ENCODE measurements around the gene PRAC2.

PRAC2 gene

GRCh38 chr17:48732688-48733629, 10.0 kb downstream of the PRAC2 start:
- no peak for TF ChIP-seq CEBPB (IDR thresholded peaks at IDR 0.05)
- no peak for TF ChIP-seq TCF12 (IDR thresholded peaks at IDR 0.05; ENCODE audit: low read depth)
- TF ChIP-seq TEAD4 (IDR thresholded peaks at IDR 0.05), result no peak
- no peak for TF ChIP-seq ZBTB7A (IDR thresholded peaks at IDR 0.05; ENCODE audit: low read depth)
- TF ChIP-seq NFIC (IDR thresholded peaks at IDR 0.05), result no peak
- TF ChIP-seq FOXM1 (IDR thresholded peaks at IDR 0.05; ENCODE audit: borderline replicate concordance, low read depth), result no peak
- TF ChIP-seq, protein P1, sequence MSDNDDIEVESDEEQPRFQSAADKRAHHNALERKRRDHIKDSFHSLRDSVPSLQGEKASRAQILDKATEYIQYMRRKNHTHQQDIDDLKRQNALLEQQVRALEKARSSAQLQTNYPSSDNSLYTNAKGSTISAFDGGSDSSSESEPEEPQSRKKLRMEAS (IDR thresholded peaks at IDR 0.05), result no peak
- TF ChIP-seq EGR1 (IDR thresholded peaks at IDR 0.05), result no peak
- no peak for TF ChIP-seq YY1 (IDR thresholded peaks at IDR 0.05; ENCODE audit: low read depth)
- TF ChIP-seq CREB1 (IDR thresholded peaks at IDR 0.05; ENCODE audit: low read depth), result no peak
- TF ChIP-seq EP300 (IDR thresholded peaks at IDR 0.05; ENCODE audit: borderline replicate concordance), result no peak
- TF ChIP-seq RAD21 (IDR thresholded peaks at IDR 0.05; ENCODE audit: low read depth), result no peak
- TF ChIP-seq USF1 (IDR thresholded peaks at IDR 0.05), result no peak
- TF ChIP-seq TAF1 (IDR thresholded peaks at IDR 0.05; ENCODE audit: low read depth), result no peak
- TF ChIP-seq, protein P2, sequence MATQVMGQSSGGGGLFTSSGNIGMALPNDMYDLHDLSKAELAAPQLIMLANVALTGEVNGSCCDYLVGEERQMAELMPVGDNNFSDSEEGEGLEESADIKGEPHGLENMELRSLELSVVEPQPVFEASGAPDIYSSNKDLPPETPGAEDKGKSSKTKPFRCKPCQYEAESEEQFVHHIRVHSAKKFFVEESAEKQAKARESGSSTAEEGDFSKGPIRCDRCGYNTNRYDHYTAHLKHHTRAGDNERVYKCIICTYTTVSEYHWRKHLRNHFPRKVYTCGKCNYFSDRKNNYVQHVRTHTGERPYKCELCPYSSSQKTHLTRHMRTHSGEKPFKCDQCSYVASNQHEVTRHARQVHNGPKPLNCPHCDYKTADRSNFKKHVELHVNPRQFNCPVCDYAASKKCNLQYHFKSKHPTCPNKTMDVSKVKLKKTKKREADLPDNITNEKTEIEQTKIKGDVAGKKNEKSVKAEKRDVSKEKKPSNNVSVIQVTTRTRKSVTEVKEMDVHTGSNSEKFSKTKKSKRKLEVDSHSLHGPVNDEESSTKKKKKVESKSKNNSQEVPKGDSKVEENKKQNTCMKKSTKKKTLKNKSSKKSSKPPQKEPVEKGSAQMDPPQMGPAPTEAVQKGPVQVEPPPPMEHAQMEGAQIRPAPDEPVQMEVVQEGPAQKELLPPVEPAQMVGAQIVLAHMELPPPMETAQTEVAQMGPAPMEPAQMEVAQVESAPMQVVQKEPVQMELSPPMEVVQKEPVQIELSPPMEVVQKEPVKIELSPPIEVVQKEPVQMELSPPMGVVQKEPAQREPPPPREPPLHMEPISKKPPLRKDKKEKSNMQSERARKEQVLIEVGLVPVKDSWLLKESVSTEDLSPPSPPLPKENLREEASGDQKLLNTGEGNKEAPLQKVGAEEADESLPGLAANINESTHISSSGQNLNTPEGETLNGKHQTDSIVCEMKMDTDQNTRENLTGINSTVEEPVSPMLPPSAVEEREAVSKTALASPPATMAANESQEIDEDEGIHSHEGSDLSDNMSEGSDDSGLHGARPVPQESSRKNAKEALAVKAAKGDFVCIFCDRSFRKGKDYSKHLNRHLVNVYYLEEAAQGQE (IDR thresholded peaks at IDR 0.05; ENCODE audit: low read depth), result no peak

DNA sequence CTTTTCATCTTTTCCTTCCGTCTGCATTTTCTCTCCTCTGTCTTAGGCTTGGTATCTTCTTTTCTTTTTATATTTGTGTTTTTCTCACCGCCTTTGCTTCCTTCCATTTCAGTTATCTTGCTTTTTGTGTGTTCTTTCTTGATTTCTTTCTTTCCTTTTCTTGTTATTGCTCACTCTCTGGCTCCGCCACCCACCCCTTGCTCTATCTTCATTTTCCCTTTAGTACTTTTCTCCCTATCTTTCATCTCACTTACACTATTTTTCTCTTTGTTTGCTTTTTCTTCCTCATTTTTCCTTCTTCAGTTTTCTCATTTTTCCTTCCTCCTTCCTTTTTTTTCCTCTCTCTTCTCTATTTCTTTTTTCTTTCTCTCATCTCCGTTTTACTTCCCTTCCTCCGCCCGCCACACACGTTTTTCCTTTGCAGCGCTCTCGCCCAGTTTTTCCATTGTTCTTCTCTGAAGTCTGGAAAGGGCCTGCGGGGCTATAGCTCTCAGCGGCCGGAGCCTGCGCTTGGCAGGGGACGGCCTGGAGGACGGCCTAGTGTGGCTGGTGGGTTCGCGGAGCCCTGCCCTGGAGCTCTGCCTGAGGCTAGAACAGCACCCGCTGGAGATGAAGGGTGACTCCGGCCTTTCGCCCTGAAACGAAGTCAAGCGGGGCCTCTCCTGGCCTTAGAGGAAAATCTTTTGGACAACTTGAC, 10.8 kb downstream of the PRAC2 start:
- TF ChIP-seq, protein P2 (IDR thresholded peaks at IDR 0.05; ENCODE audit: low read depth), result no peak
- no peak for TF ChIP-seq TEAD4 (IDR thresholded peaks at IDR 0.05)
- no peak for TF ChIP-seq RAD21 (IDR thresholded peaks at IDR 0.05; ENCODE audit: low read depth)

DNA sequence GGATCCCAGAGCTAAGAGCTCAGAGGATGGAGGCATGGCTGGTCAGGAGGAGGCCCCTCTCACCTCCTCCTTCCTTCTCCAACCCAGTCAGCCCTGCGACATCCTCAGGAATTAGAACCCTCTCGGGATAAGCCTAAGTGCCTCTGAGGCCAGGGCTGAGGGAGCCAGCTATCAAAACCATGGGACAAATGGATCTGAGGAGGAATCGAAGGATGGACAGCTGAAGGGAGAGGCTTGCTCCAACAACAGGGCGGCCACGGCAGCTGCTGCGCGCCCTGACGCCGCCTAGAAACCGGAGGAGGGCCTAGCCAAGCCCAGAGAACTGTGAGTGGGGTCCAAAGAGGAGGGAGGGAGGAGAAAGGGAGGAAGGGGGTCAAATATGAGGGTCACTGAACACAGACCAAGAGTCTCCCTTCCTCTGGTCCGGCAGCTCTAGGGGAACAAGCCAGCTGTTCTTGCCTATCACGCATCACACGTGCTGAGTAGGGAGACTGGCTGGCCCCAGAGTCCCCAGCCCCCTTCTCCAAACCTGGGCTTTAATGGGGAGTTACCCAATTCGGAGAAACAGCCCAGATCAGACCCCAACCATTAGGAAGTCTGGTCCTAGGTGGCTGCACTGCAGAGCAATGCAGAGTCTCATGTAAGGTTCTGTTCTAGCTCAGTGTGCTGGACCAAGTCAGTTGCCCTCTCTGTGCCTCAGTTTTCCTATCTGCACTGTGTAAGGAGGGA, 11.5 kb downstream of the PRAC2 start:
- TF ChIP-seq EP300 (IDR thresholded peaks at IDR 0.05; ENCODE audit: borderline replicate concordance) (no peak), CEBPB (IDR thresholded peaks at IDR 0.05) (no peak), YY1 (IDR thresholded peaks at IDR 0.05; ENCODE audit: low read depth) (no peak), RAD21 (IDR thresholded peaks at IDR 0.05; ENCODE audit: low read depth) (no peak)

DNA sequence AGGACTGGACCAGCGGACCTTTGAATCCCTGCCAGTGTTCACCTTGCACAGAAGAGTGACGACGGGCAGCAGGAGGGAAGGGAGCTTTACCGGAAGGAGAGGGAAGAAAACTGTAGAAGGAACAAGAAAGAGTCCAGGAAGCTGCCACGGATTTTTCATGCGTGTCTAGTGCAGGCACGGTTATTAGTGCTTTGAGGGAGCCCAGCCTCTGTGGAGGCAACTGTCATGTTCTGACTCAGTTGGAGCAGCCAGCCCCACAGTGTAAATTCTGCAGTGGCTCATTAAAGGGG, 12.0 kb downstream of the PRAC2 start:
- TF ChIP-seq, protein P1 (IDR thresholded peaks at IDR 0.05), result no peak
- TF ChIP-seq, protein P2 (IDR thresholded peaks at IDR 0.05; ENCODE audit: low read depth), result no peak
- TF ChIP-seq RAD21 (IDR thresholded peaks at IDR 0.05; ENCODE audit: low read depth) (no peak), EP300 (IDR thresholded peaks at IDR 0.05; ENCODE audit: borderline replicate concordance) (no peak), TAF1 (IDR thresholded peaks at IDR 0.05; ENCODE audit: low read depth) (no peak), TEAD4 (IDR thresholded peaks at IDR 0.05) (no peak), ZBTB7A (IDR thresholded peaks at IDR 0.05; ENCODE audit: low read depth) (no peak), FOXM1 (IDR thresholded peaks at IDR 0.05; ENCODE audit: borderline replicate concordance, low read depth) (no peak), NFIC (IDR thresholded peaks at IDR 0.05) (no peak), CEBPB (IDR thresholded peaks at IDR 0.05) (no peak), TCF12 (IDR thresholded peaks at IDR 0.05; ENCODE audit: low read depth) (no peak), CREB1 (IDR thresholded peaks at IDR 0.05; ENCODE audit: low read depth) (no peak), YY1 (IDR thresholded peaks at IDR 0.05; ENCODE audit: low read depth) (no peak), EGR1 (IDR thresholded peaks at IDR 0.05) (no peak), USF1 (IDR thresholded peaks at IDR 0.05) (no peak)
